ENCODE measurements around the gene SBNO2. TPM values are rescaled to one million over a fixed set of nuclear protein-coding genes. Genes with fewer than 3 reads are reported as not detected.

SBNO2 gene
- total RNA-seq, 1 experiment from 2014 or later: 46.3 TPM

GRCh38 chr19:1167687-1168571 lies 6.1 kb downstream of the SBNO2 start:
- Histone ChIP-seq H2BK5ac (ENCODE audit: insufficient read length, low read length) (no peak overlapping the region), H2BK120ac (ENCODE audit: low read depth, low read length, poor library complexity, severe bottlenecking) (no peak overlapping the region), H4K5ac (ENCODE audit: insufficient read length, low read depth, low read length) (no peak overlapping the region), H3K4me2 (ENCODE audit: insufficient read depth, insufficient read length, low read length) (no peak overlapping the region), H3K27me3 (ENCODE audit: insufficient read depth, low read length) (no peaks in the 10 kb centered on the region), H3K14ac (ENCODE audit: insufficient read depth, low read length) (no peak overlapping the region; the same call in 1 of the 2 replicates), H3K4me1 (ENCODE audit: insufficient read depth, low read length) (no peaks in the 10 kb centered on the region), H3K9ac (ENCODE audit: extremely low read depth, insufficient read length, low read length) (no peak overlapping the region), H3K27ac (ENCODE audit: insufficient read length, low read depth, low read length) (no peak overlapping the region), H3K18ac (ENCODE audit: insufficient read length, low read depth, low read length) (no peak overlapping the region), H2BK20ac (ENCODE audit: low read depth, low read length, poor library complexity, severe bottlenecking) (no peak overlapping the region), H3K23me2 (ENCODE audit: insufficient read length, low read depth, low read length, poor library complexity, severe bottlenecking) (peaks cover 2% of the 10 kb centered on the region), H2BK12ac (ENCODE audit: insufficient read length, low read depth, low read length) (no peak overlapping the region), H2AK5ac (ENCODE audit: insufficient read length, low read length) (no peak overlapping the region), H3K4ac (ENCODE audit: low read depth, low read length) (no peak overlapping the region), H3K79me1 (ENCODE audit: insufficient read depth, low read depth, low read length, poor library complexity, severe bottlenecking) (peaks cover 3% of the 10 kb centered on the region), H2AFZ (ENCODE audit: low read length) (no peak overlapping the region), H3T11ph (ENCODE audit: low read length) (no peak overlapping the region), H2BK15ac (ENCODE audit: low read depth, low read length) (no peak overlapping the region), H4K8ac (replicated peaks; ENCODE audit: insufficient read length, low read depth, low read length) (no peak overlapping the region), H4K91ac (ENCODE audit: insufficient read length, low read depth, low read length) (no peak overlapping the region), H4K20me1 (ENCODE audit: control insufficient read depth, insufficient read depth, insufficient read length) (peaks cover 5% of the 10 kb centered on the region), H3K56ac (ENCODE audit: insufficient read length, low read depth, low read length) (no peak overlapping the region), H3K79me2 (ENCODE audit: insufficient read depth, low read length) (peaks cover 12% of the 10 kb centered on the region; the same call in 1 of the 2 replicates), H3K23ac (ENCODE audit: insufficient read length, low read depth, low read length) (no peak overlapping the region), H3K9me3 (ENCODE audit: control insufficient read depth, low read depth, low read length) (no peaks in the 10 kb centered on the region)
- no peak for TF ChIP-seq CTCF (conservative IDR thresholded peaks at IDR 0.05)
- no peak overlapping the region for H3K27ac Mint-ChIP-seq
- H3K36me3 Mint-ChIP-seq (ENCODE audit: insufficient read depth in 1 of 3, low read depth in 3 of 3): peaks cover 1 to 12% (median 7%) of the 10 kb centered on the region in 3 experiments
- no peak for DNase-seq
- no peaks in the 10 kb centered on the region; the same call in 1 of the 2 replicates for H3K27me3 Mint-ChIP-seq (ENCODE audit: low read depth)
- peaks cover 26 to 34% of the 10 kb centered on the region in 2 experiments for H3K4me1 Mint-ChIP-seq
- no CpG with 5 or more reads among the region's 35 CpGs for WGBS (ENCODE audit: extremely low coverage, insufficient read length, low lambda C conversion rate)
- no peak overlapping the region for H3K4me3 Mint-ChIP-seq
- no peaks in the 10 kb centered on the region for H3K9me3 Mint-ChIP-seq
